ENCODE results near the gene RFNG.

- no peak for TF ChIP-seq ZNF274 (IDR thresholded peaks at IDR 0.05; ENCODE audit: low read depth, low read length)
- TF ChIP-seq SUZ12 (IDR thresholded peaks at IDR 0.05; ENCODE audit: extremely low read depth, insufficient read depth, insufficient read length) = no peak
These were observed 8.1 kb downstream of the RFNG start for GRCh38 chr17:82043507-82043906.
